Small intestine (tissue), 7 donors: ENCODE measurements around the gene NOTCH1. TPM values are rescaled to one million over a fixed set of nuclear protein-coding genes. Genes with fewer than 3 reads are reported as not detected.
A peak's percentile ranks its signal among the peaks of the same experiment; 100 is the strongest.
"Not testable (repeated sequence)": the region's sequence is repeated elsewhere in the genome, so short reads cannot be mapped to it uniquely, and the experiment has no call there.

Experiments
- DNase-seq, 2 donors: peaks; one replicate each; pipeline versions ENCODE4 v3.0.0 to v3.0.0-alpha.2; 2013
- FAIRE-seq: peaks from 2 replicates; lab custom pipeline; 2012; peaks lifted over from hg19 to GRCh38; lab: Jason Lieb, UNC
- H3K27ac ChIP-seq, 3 donors: one replicate each; pipeline ENCODE4 v1.5.1; 2013; ENCODE audit warnings: low read length in 2 of 3, mild to moderate bottlenecking in 2 of 3, control low read depth in 1 of 3, inconsistent platforms in 1 of 3, low read depth in 1 of 3, moderate library complexity in 1 of 3
- H3K27me3 ChIP-seq, 3 donors: one replicate each; pipeline ENCODE4 v1.6.1; 2013; ENCODE audit warnings: low read length in 3 of 3, inconsistent platforms in 1 of 3; ENCODE audit not compliant: control insufficient read depth in 3 of 3, insufficient read depth in 3 of 3
- H3K36me3 ChIP-seq, 3 donors: one replicate each; pipeline ENCODE4 v1.6.1; 2013; ENCODE audit warnings: low read length in 3 of 3, inconsistent platforms in 1 of 3, low read depth in 1 of 3, mild to moderate bottlenecking in 1 of 3, moderate library complexity in 1 of 3; ENCODE audit not compliant: control insufficient read depth in 3 of 3, insufficient read depth in 2 of 3
- H3K4me1 ChIP-seq, 3 donors: one replicate each; pipeline ENCODE4 v1.6.1; 2013; ENCODE audit warnings: low read length in 2 of 3, inconsistent platforms in 1 of 3, low read depth in 1 of 3, mild to moderate bottlenecking in 1 of 3, moderate library complexity in 1 of 3; ENCODE audit not compliant: control insufficient read depth in 3 of 3, insufficient read depth in 2 of 3
- H3K4me3 ChIP-seq, 3 donors: one replicate each; pipeline ENCODE4 v1.5.1; 2013; ENCODE audit warnings: low read length in 3 of 3, control low read depth in 1 of 3, inconsistent platforms in 1 of 3, low read depth in 1 of 3, mild to moderate bottlenecking in 1 of 3, moderate library complexity in 1 of 3
- H3K9me3 ChIP-seq, 2 donors: one replicate each; pipeline ENCODE4 v1.6.1; 2013; ENCODE audit warnings: low read depth in 1 of 2, low read length in 1 of 2; ENCODE audit not compliant: control insufficient read depth in 2 of 2, insufficient read depth in 1 of 2
- WGBS, 3 donors: extraction: QIAGEN DNeasy Blood & Tissue Kit; methylation state at CpG; one replicate each; pipeline ENCODE4 v1.1.7; 2013; 5-methylcytosine and 5-hydroxymethylcytosine counted together
- polyA plus RNA-seq, 4 donors: library from polyadenylated mRNA; stranded (reverse) in 3 of 4; unstranded in 1 of 4; fragments of 200-250 nt in 3 of 4; fragments of 120-200 nt in 1 of 4; gene quantifications; one replicate each; pipeline versions ENCODE4 v1.2.1 to v1.2.3, GENCODE V29; 2013
- donor health status: healthy with polysubstance abuse.
- donor health status: control.
- donor health status: control.
- donor health status: Bipolar disorder and iron deficiency.
- donor health status: healthy.

Gene NOTCH1
- polyA plus RNA-seq, 4 donors, result 1.8 to 19.8 (median 7.3) TPM

GRCh38 chr9:136564379-136564988, 18.6 kb upstream of the NOTCH1 start:
- WGBS, 3 donors, result 59 to 82% (median 69%) methylated on average over 19 to 21 of the region's 21 CpGs
- H3K36me3 ChIP-seq, result no peaks in the 10 kb centered on the region
- H3K9me3 ChIP-seq, result peaks cover 0 to 5% of the 10 kb centered on the region in 2 donors
- peak in 1 of 2 donors; percentile 11 for DNase-seq
- no peak overlapping the region for H3K4me3 ChIP-seq
- H3K27me3 ChIP-seq, result peaks cover 0 to 4% (median 0%) of the 10 kb centered on the region in 3 donors
- no peak for FAIRE-seq
- peak overlapping the region in 2 of 3 donors; percentile 46 to 50 for H3K27ac ChIP-seq
- H3K4me1 ChIP-seq, result peaks cover 0 to 32% (median 7%) of the 10 kb centered on the region in 3 donors

DNA sequence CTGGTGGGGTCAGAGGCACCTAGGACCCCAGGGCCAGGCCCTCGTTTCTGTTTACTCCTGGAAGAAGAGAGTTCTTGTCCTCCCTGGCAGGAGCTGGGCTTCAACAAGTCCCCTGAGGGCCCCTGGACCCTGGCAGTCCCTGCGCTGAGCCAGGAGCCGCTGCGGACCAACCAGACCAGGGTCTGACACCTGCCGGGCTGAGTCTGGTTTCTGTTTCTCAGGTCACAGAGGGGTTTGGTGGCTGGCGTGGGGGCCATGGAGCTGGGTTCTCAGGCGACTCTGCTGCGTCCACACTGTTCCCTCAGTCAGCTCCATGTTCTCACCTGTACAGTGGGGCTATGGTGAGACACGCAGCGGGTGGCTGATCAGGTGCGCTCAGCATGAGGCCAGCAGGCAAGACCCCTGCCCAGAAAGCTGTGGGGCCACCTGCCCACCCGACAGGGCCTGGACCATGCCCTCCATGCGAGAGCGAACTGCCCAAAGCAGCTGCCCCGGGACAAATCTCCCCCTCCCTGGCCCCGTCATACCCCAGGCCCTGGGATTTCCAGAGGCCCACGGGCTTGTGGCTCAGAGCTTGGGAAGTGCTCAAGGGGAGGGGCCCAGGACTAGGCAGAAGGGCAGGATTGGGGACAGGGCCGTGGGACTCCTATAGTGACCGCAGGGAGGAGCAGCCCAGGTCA, 17.9 kb upstream of the NOTCH1 start:
- Histone ChIP-seq H3K27ac (peak overlapping the region in 1 of 3 donors; percentile 46), H3K4me1 (peaks cover 0 to 32% (median 7%) of the 10 kb centered on the region in 3 donors), H3K9me3 (peaks cover 0 to 7% of the 10 kb centered on the region in 2 donors), H3K27me3 (peaks cover 0 to 4% (median 0%) of the 10 kb centered on the region in 3 donors), H3K36me3 (no peaks in the 10 kb centered on the region), H3K4me3 (no peak overlapping the region)
- FAIRE-seq (no peak), DNase-seq (no peak)
- 75 to 77% (median 77%) methylated on average over 19 of the region's 19 CpGs for WGBS, 3 donors

DNA sequence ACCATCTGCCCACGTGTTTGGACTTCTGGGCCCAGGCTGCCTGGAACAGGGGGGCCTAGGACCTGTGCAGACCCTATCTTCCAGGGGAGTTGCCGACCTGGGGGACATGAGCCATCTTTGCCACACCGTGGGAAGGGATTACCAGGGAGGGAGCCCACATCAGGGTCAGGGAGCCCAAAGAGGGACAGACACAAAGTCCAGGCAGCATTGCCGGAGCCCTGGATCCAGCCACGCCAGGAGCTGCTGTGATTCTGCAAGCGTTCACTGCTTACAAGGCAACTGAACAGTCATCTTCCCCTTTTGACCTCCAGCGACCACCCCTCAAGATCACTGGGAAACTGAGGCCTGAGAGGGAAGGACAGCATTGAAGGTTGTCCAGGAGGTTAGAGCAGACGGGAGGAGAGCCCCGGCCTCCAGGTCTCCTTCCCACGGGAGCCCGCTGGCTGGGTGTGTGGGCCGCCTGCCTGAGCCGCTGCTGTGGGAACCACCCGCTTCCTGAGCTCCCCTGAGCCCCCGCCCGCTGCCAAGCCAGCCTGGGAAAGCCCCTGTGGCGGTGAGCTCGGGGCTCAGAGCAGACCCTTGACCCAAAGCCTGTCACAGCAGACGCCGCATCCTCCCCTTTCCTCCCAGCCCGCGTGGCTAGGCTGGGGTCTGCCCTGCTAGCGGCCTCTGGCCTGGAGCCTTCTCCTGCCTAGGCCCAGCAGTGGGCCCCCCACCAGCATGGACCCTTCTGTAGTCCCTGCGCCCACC, 17.1 kb upstream of the NOTCH1 start:
- Histone ChIP-seq H3K27me3 (peaks cover 0 to 4% (median 0%) of the 10 kb centered on the region in 3 donors), H3K4me3 (no peak overlapping the region), H3K9me3 (peaks cover 0 to 7% of the 10 kb centered on the region in 2 donors), H3K4me1 (peaks cover 0 to 31% (median 7%) of the 10 kb centered on the region in 3 donors), H3K27ac (no peak overlapping the region), H3K36me3 (no peaks in the 10 kb centered on the region)
- WGBS, 3 donors, result 66 to 83% (median 70%) methylated on average over 21 to 24 of the region's 24 CpGs
- DNase-seq, result no peak
- FAIRE-seq, result no peak

GRCh38 chr9:136561779-136562178, 15.9 kb upstream of the NOTCH1 start:
- H3K27ac ChIP-seq, result no peak overlapping the region
- H3K36me3 ChIP-seq, result no peaks in the 10 kb centered on the region
- peaks cover 0 to 7% of the 10 kb centered on the region in 2 donors for H3K9me3 ChIP-seq
- no peak for DNase-seq
- 85 to 89% (median 86%) methylated on average over 23 of the region's 23 CpGs for WGBS, 3 donors
- H3K4me1 ChIP-seq, result peaks cover 0 to 26% (median 7%) of the 10 kb centered on the region in 3 donors
- FAIRE-seq, result no peak
- no peak overlapping the region for H3K4me3 ChIP-seq
- no peaks in the 10 kb centered on the region for H3K27me3 ChIP-seq

DNA sequence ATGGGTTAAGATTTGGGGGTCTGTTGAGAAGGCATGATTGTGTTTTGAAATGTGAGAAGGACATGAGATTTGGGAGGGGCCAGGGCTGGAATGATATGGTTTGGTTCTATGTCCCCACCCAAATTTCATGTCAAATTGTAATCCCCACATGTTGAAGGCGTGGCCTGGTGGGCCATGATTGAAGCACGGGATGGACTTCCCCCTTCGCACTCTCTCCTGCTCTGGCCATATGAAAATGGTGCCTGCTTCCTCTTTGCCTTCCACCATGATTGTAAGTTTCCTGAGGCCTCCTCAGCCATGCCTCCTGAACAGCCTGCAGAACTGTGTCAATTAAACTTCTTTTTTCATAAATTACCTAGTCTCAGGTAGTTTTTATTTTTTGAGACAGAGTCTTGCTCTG, 14.7 kb upstream of the NOTCH1 start:
- 74 to 90% (median 81%) methylated on average over 3 of the region's 3 CpGs for WGBS, 3 donors
- H3K27me3 ChIP-seq, result no peaks in the 10 kb centered on the region

DNA sequence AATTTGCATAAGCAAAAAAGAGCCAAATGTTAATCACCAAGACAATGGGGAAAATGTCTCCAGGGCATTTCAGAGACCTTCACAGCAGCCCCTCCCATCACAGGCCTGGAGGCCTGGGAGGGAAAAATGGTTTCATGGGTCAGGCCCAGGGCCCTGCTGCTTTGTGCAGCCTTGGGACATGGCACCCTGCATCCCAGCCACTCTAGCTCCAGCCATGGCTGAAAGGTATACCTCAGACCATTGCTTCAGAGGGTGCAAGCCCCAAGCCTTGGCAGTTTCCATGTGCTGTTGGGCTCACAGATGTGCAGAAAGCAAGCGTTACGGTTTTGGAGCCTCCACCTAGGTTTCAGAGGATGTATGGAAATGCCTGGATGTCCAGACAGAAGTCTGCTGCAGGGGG, 13.5 kb upstream of the NOTCH1 start:
- DNase-seq, FAIRE-seq, H3K4me3 ChIP-seq, H3K9me3 ChIP-seq, H3K27ac ChIP-seq, H3K27me3 ChIP-seq, H3K36me3 ChIP-seq: not testable (repeated sequence)
- 93 to 98% (median 96%) methylated on average over 2 of the region's 2 CpGs for WGBS, 3 donors
- H3K4me1 ChIP-seq, result peaks cover 0 to 11% (median 6%) of the 10 kb centered on the region in 3 donors

More for the DNA sequence above, 14.7 kb upstream of the NOTCH1 start:
- Histone ChIP-seq H3K4me1 (peaks cover 0 to 22% (median 7%) of the 10 kb centered on the region in 3 donors), H3K4me3 (no peak overlapping the region), H3K36me3 (no peaks in the 10 kb centered on the region), H3K27ac (no peak overlapping the region), H3K9me3 (peaks cover 0 to 7% of the 10 kb centered on the region in 2 donors)
- DNase-seq (no peak), FAIRE-seq (no peak)

DNA sequence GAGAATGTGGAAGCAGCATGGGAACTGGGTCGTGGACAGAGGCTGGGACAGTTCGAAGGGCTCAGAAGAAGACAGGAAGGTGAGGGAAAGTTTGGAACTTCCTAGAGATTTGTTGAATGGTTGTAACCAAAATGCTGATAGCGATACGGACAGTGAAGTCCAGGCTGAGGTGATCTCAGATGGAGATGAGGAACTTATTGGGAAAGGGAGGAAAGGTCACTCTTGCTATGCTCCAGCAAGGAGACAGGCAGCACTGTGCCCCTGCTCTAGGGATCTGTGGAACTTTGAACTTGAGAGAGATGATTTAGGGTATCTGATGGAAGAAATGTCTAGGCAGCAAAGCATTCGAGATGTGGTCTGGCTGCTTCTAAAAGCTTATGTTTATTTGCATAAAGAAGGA, 13.0 kb upstream of the NOTCH1 start:
- 73 to 80% (median 79%) methylated on average over 5 of the region's 5 CpGs for WGBS, 3 donors
- H3K4me3 ChIP-seq, H3K4me1 ChIP-seq, H3K27me3 ChIP-seq, DNase-seq, H3K27ac ChIP-seq, H3K9me3 ChIP-seq, H3K36me3 ChIP-seq, FAIRE-seq: not testable (repeated sequence)

- WGBS, 3 donors, result 24 to 49% (median 33%) methylated on average over 5 of the region's 5 CpGs
- FAIRE-seq (no peak), DNase-seq (no peak)
- no peak overlapping the region for H3K4me3 ChIP-seq
- H3K36me3 ChIP-seq, result no peaks in the 10 kb centered on the region
- peaks cover 0 to 5% (median 0%) of the 10 kb centered on the region in 3 donors for H3K4me1 ChIP-seq
- H3K27me3 ChIP-seq, result no peaks in the 10 kb centered on the region
- H3K27ac ChIP-seq, result no peak overlapping the region
- H3K9me3 ChIP-seq, result peaks cover 0 to 7% of the 10 kb centered on the region in 2 donors
Observed at GRCh38 chr9:136558373-136558772, 12.5 kb upstream of the NOTCH1 start.
